MM.1S (cell line): ENCODE results near the gene IGF1R.

ENCODE experiments used
- DNase-seq: peaks from one replicate; pipeline ENCODE4 v3.0.0-alpha.2; 2015
- H2AFZ ChIP-seq: fragments of 300-600 bp; sonication (generic); 2 replicates; pipeline ENCODE4 v1.6.0; 2016; ENCODE audit warnings: antibody characterized with exemption, low read length
- H3F3A ChIP-seq: fragments of 300-600 bp; sonication (generic); 2 replicates; pipeline ENCODE4 v1.6.1; 2016; ENCODE audit warnings: mild to moderate bottlenecking, antibody characterized with exemption, low read length, moderate library complexity, mixed read lengths; ENCODE audit not compliant: insufficient read depth
- H3K27ac ChIP-seq: fragments of 300-600 bp; sonication (generic); 2 replicates; pipeline ENCODE4 v1.5.1; 2016; ENCODE audit warnings: mild to moderate bottlenecking, low read length
- H3K27me3 ChIP-seq: fragments of 300-600 bp; sonication (generic); replicated peaks from 2 replicates; pipeline ENCODE4 v1.6.0; 2016; ENCODE audit warnings: low read length; ENCODE audit not compliant: insufficient read depth
- H3K36me3 ChIP-seq: fragments of 300-600 bp; sonication (generic); replicated peaks from 2 replicates; pipeline ENCODE4 v1.6.1; 2016; ENCODE audit warnings: mild to moderate bottlenecking, low read length, mixed read lengths; ENCODE audit not compliant: insufficient read depth
- H3K4me1 ChIP-seq: fragments of 300-600 bp; sonication (generic); 2 replicates; pipeline ENCODE4 v1.6.1; 2016; ENCODE audit warnings: low read length, mixed read lengths
- H3K4me2 ChIP-seq: fragments of 300-600 bp; sonication (generic); 2 replicates; pipeline ENCODE4 v1.6.0; 2016; ENCODE audit warnings: low read depth, low read length
- H3K4me3 ChIP-seq: fragments of 300-600 bp; sonication (generic); 2 replicates; pipeline ENCODE4 v1.5.1; 2016; ENCODE audit warnings: low read length, mixed read lengths
- H3K79me2 ChIP-seq: fragments of 300-600 bp; sonication (generic); 2 replicates; pipeline ENCODE4 v1.6.1; 2016; ENCODE audit warnings: mixed run types, low read length, mixed read lengths
- H3K9ac ChIP-seq: fragments of 300-600 bp; sonication (generic); 2 replicates; pipeline ENCODE4 v1.6.1; 2016; ENCODE audit warnings: low read length, mixed read lengths
- H3K9me2 ChIP-seq: fragments of 300-600 bp; sonication (generic); replicated peaks from 2 replicates; pipeline ENCODE4 v1.6.1; 2016; ENCODE audit warnings: mild to moderate bottlenecking, low read length, mixed read lengths; ENCODE audit not compliant: insufficient read depth
- H3K9me3 ChIP-seq: fragments of 300-600 bp; sonication (generic); replicated peaks from 2 replicates; pipeline ENCODE4 v1.6.1; 2016; ENCODE audit warnings: mild to moderate bottlenecking, low read length, mixed read lengths; ENCODE audit not compliant: insufficient read depth
- H4K20me1 ChIP-seq: fragments of 300-600 bp; sonication (generic); 2 replicates; pipeline ENCODE4 v1.6.1; 2016; ENCODE audit warnings: mild to moderate bottlenecking, low read length, moderate library complexity, mixed read lengths; ENCODE audit not compliant: insufficient read depth
- CTCF ChIP-seq: fragments of 300-600 bp; sonication (generic); IDR thresholded peaks from 2 replicates; pipeline ENCODE4 v1.5.1; 2016; ENCODE audit warnings: antibody characterized with exemption, low read length, mixed read lengths
- EZH2 ChIP-seq: fragments of 300-600 bp; sonication (generic); optimal IDR thresholded peaks from 2 replicates; pipeline ENCODE3; 2017; ENCODE audit warnings: low read depth, mild to moderate bottlenecking, antibody characterized with exemption, low read length, mixed read lengths
- EZH2phosphoT487 ChIP-seq: fragments of 300-600 bp; sonication (generic); IDR thresholded peaks from 2 replicates; pipeline ENCODE4 v1.6.1; 2018; ENCODE audit warnings: antibody characterized with exemption, low read length

The IGF1R gene

GRCh38 chr15:98745179-98745578 lies 96.8 kb downstream of the IGF1R start:
- Histone ChIP-seq H3K36me3 (no peaks in the 10 kb centered on the region), H3K27me3 (no peaks in the 10 kb centered on the region), H3K9me3 (no peaks in the 10 kb centered on the region), H3K4me1 (no peaks in the 10 kb centered on the region), H3K9me2 (no peaks in the 10 kb centered on the region), H2AFZ (no peak overlapping the region), H3K79me2 (peaks cover 89% of the 10 kb centered on the region), H4K20me1 (peaks cover 3% of the 10 kb centered on the region; the same call in 1 of the 2 replicates), H3K27ac (no peak overlapping the region), H3K4me2 (no peak overlapping the region), H3F3A (no peaks in the 10 kb centered on the region), H3K9ac (no peak overlapping the region), H3K4me3 (no peak overlapping the region)
- TF ChIP-seq CTCF (no peak), EZH2 (no peak), EZH2phosphoT487 (no peak)
- no peak for DNase-seq

- no peaks in the 10 kb centered on the region for H3K27me3 ChIP-seq
- no peak overlapping the region for H3K27ac ChIP-seq
- H3K36me3 ChIP-seq: no peaks in the 10 kb centered on the region
- no peaks in the 10 kb centered on the region for H3F3A ChIP-seq
- H3K4me3 ChIP-seq: no peak overlapping the region
- H3K79me2 ChIP-seq: peaks cover 92% of the 10 kb centered on the region
- no peaks in the 10 kb centered on the region for H3K9me3 ChIP-seq
- H3K4me1 ChIP-seq: no peaks in the 10 kb centered on the region
- H2AFZ ChIP-seq: no peak overlapping the region
- peaks cover 6% of the 10 kb centered on the region; the same call in 1 of the 2 replicates for H4K20me1 ChIP-seq
- H3K4me2 ChIP-seq: no peak overlapping the region
- no peaks in the 10 kb centered on the region for H3K9me2 ChIP-seq
- TF ChIP-seq EZH2phosphoT487 (no peak), CTCF (no peak), EZH2 (no peak)
- DNase-seq: no peak
- H3K9ac ChIP-seq: no peak overlapping the region
Measured at GRCh38 chr15:98745650-98746374, 97.5 kb downstream of the IGF1R start.

- no peak for TF ChIP-seq EZH2
- TF ChIP-seq EZH2phosphoT487: no peak
- TF ChIP-seq CTCF: no peak
- no peak overlapping the region for H3K9ac ChIP-seq
- peaks cover 6% of the 10 kb centered on the region; the same call in 1 of the 2 replicates for H4K20me1 ChIP-seq
- no peaks in the 10 kb centered on the region for H3K27me3 ChIP-seq
- no peak overlapping the region for H3K4me3 ChIP-seq
- H3K9me3 ChIP-seq: no peaks in the 10 kb centered on the region
- peaks cover 95% of the 10 kb centered on the region for H3K79me2 ChIP-seq
- H3K27ac ChIP-seq: no peak overlapping the region
- no peaks in the 10 kb centered on the region for H3K36me3 ChIP-seq
- no peaks in the 10 kb centered on the region for H3K4me1 ChIP-seq
- no peak overlapping the region for H3K4me2 ChIP-seq
- no peak for DNase-seq
- H3F3A ChIP-seq: no peaks in the 10 kb centered on the region
- no peak overlapping the region for H2AFZ ChIP-seq
- no peaks in the 10 kb centered on the region for H3K9me2 ChIP-seq
Measured at GRCh38 chr15:98746375-98747155, 98.2 kb downstream of the IGF1R start.
